Prostate gland (tissue), 2 donors: Measurements from ENCODE around the gene TMTC1. TPM values are rescaled to one million over a fixed set of nuclear protein-coding genes. Genes with fewer than 3 reads are reported as not detected.

Experiments
- DNase-seq: peaks from one replicate; pipeline ENCODE4 v3.0.0-alpha.2; 2019; ENCODE audit warnings: low spot score
- H3K27ac ChIP-seq, 2 donors: fragments of 200-600 bp; sonication (generic); 2 replicates each; pipeline ENCODE4 v1.5.1; 2017 to 2019
- H3K27me3 ChIP-seq: fragments of 200-600 bp; sonication (generic); replicated peaks from 2 replicates; pipeline ENCODE4 v1.5.1; 2019; ENCODE audit not compliant: insufficient read depth
- H3K36me3 ChIP-seq, 2 donors: fragments of 200-600 bp; sonication (generic); 1 replicate in 1 of 2; 2 replicates in 1 of 2; pipeline versions ENCODE4 v1.5.1 to v1.8.1; 2017 to 2019
- H3K4me1 ChIP-seq: fragments of 200-600 bp; sonication (generic); replicated peaks from 2 replicates; pipeline ENCODE4 v1.5.1; 2019
- H3K4me3 ChIP-seq, 2 donors: fragments of 200-600 bp; sonication (generic); 2 replicates each; pipeline ENCODE4 v1.5.1; 2017 to 2019
- H3K9me3 ChIP-seq: fragments of 200-600 bp; sonication (generic); 2 replicates; pipeline ENCODE4 v1.5.1; 2017
- POLR2A ChIP-seq: fragments of 450-650 bp; IDR thresholded peaks from one replicate; pipeline ENCODE4 v1.6.1; 2016; ENCODE audit warnings: antibody characterized with exemption, mild to moderate bottlenecking
- POLR2AphosphoS5 ChIP-seq: sonication (generic); formaldehyde crosslinking; IDR thresholded peaks from one replicate; pipeline ENCODE4 v1.6.1; 2017; ENCODE audit warnings: antibody characterized with exemption
- WGBS: methylation state at CpG from one replicate; pipeline ENCODE4 v1.1.5; 2018; 5-methylcytosine and 5-hydroxymethylcytosine counted together
- intact Hi-C: fragments of 100-400 bp; cut with DNase I; formaldehyde crosslinking; loops from one replicate; pipeline ENCODE4 v1.14.2; 2022
- total RNA-seq, 2 donors: library from RNA; depleted of rRNA; stranded (reverse); fragments of >200 nt; gene quantifications; one replicate each; pipeline ENCODE4 v1.1.0, GENCODE V29; 2016
- TF ChIP-seq, protein P1 (sequence below), 4 experiments: fragments of 200-600 bp in 2 of 4; fragments of 450-650 bp in 2 of 4; sonication (generic) in 2 of 4; IDR thresholded peaks; 1 replicate in 3 of 4; 2 replicates in 1 of 4; pipeline ENCODE4 v1.5.1; 2016 to 2019; ENCODE audit warnings: antibody characterized with exemption in 4 of 4, mild to moderate bottlenecking in 2 of 4, moderate library complexity in 2 of 4

The TMTC1 gene
- total RNA-seq, 2 donors from 2014 or later = 12.9 to 25.2 TPM

DNA sequence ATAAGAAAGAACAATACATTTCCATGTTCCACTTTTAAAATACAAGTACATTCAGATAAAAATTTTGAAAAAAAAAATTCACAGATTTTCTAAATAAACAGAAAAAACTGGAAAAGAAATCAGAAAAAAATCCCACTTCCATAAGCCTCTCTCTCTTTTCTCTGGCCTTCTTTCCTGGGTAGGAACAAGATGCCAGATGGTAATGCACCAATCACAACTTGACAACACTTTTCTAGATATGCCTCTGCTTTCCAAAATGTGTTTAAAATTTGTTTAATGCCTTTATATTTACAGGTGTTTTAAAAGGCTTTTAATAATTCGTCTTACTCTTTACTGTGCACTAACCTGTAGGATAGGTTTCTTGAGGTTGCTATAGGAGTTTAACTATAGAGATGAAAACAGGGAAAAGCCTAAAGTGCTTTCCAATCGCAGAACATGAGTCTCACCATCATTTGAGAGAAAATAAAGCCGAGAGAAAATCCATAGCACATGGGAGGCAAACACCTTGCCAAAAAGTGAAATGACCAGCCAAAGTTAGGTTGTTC is 74.2 kb downstream of the TMTC1 start:
- WGBS = 38% methylated on average over 3 of the region's 3 CpGs
- Histone ChIP-seq H3K9me3 (no peaks in the 10 kb centered on the region), H3K27ac (no peak overlapping the region), H3K27me3 (no peaks in the 10 kb centered on the region), H3K36me3 (no peaks in the 10 kb centered on the region), H3K4me1 (no peaks in the 10 kb centered on the region), H3K4me3 (no peak overlapping the region)
- TF ChIP-seq POLR2AphosphoS5 (no peak), POLR2A (no peak)
- TF ChIP-seq, protein P1, sequence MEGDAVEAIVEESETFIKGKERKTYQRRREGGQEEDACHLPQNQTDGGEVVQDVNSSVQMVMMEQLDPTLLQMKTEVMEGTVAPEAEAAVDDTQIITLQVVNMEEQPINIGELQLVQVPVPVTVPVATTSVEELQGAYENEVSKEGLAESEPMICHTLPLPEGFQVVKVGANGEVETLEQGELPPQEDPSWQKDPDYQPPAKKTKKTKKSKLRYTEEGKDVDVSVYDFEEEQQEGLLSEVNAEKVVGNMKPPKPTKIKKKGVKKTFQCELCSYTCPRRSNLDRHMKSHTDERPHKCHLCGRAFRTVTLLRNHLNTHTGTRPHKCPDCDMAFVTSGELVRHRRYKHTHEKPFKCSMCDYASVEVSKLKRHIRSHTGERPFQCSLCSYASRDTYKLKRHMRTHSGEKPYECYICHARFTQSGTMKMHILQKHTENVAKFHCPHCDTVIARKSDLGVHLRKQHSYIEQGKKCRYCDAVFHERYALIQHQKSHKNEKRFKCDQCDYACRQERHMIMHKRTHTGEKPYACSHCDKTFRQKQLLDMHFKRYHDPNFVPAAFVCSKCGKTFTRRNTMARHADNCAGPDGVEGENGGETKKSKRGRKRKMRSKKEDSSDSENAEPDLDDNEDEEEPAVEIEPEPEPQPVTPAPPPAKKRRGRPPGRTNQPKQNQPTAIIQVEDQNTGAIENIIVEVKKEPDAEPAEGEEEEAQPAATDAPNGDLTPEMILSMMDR (IDR thresholded peaks at IDR 0.05) = no peak
- DNase-seq = no peak
- intact Hi-C loops = no loop called here

DNA sequence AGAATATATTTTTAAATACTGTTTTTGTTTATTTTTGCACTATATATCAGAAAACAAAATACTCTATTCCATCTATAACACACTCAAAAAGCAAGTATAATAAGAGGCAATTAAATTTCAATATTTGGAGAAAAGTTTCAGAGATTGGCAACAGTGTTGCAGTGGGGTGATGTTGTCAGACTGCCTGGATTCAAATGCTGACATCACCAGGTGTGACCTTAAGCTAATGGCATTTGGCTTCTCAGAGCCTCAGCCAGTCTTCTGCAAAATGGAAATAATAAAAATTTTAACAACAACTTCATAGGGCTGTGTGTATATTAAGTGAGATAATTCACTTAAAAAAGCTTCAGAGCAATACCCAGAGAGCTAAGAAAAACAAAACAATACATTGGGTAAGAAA is 74.7 kb downstream of the TMTC1 start:
- Histone ChIP-seq H3K9me3 (no peaks in the 10 kb centered on the region), H3K4me1 (no peaks in the 10 kb centered on the region), H3K4me3 (no peak overlapping the region), H3K36me3 (no peaks in the 10 kb centered on the region), H3K27ac (no peak overlapping the region), H3K27me3 (no peaks in the 10 kb centered on the region)
- no peak for TF ChIP-seq POLR2A
- no peak for TF ChIP-seq POLR2AphosphoS5
- TF ChIP-seq, protein P1 (IDR thresholded peaks at IDR 0.05) = no peak
- intact Hi-C loops = no loop called here
- no peak for DNase-seq

DNA sequence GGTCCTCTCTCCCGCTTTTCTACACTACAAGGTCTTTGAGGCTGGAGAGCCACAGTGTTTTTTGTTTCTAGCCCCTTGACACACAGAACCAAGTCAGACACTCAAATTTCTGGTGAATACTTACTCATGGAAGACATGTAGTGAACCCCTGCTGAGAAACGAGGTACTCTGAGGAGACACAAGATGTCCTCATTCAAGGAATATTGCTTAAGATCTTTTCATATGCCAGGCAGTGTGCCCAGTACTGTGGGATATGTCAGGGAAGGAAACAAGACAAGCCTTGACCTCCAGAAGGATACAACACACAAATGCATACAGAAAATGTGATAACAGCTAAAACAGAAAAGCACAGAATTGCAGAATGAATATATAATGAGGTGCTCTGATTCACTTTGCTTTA is 75.9 kb downstream of the TMTC1 start:
- Histone ChIP-seq H3K27ac (no peak overlapping the region), H3K4me3 (no peak overlapping the region), H3K27me3 (no peaks in the 10 kb centered on the region), H3K36me3 (no peaks in the 10 kb centered on the region), H3K4me1 (no peaks in the 10 kb centered on the region), H3K9me3 (no peaks in the 10 kb centered on the region)
- TF ChIP-seq POLR2AphosphoS5 = no peak
- TF ChIP-seq, protein P1 (IDR thresholded peaks at IDR 0.05) = no peak
- 93% methylated on average over 2 of the region's 2 CpGs for WGBS
- DNase-seq = no peak
- intact Hi-C loops = no loop called here

DNA sequence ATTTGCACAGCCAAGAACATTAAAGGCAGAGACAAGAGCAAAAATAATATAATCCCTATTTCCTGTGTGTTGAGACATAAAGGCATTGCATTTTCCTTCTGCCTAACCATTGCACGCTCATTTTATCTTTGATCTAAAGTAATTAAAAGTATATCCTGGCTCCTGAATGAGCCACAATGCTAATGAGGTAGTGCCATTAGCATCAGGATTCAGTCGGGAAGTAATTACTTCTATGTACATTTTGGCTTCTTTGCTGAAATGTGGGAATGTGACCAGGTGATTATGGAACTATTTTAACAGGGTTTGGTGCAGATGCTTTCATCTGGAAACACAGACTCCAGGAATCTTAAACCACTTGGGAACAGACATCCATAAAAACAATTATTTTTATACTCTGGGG is 77.4 kb downstream of the TMTC1 start:
- Histone ChIP-seq H3K36me3 (no peaks in the 10 kb centered on the region), H3K4me3 (no peak overlapping the region), H3K27ac (no peak overlapping the region), H3K27me3 (no peaks in the 10 kb centered on the region), H3K4me1 (no peaks in the 10 kb centered on the region), H3K9me3 (no peaks in the 10 kb centered on the region)
- no peak for DNase-seq
- TF ChIP-seq POLR2AphosphoS5 (no peak), POLR2A (no peak)
- TF ChIP-seq, protein P1 (IDR thresholded peaks at IDR 0.05) = no peak
- 29% methylated on average over 2 of the region's 2 CpGs for WGBS
- intact Hi-C loops = no loop called here

DNA sequence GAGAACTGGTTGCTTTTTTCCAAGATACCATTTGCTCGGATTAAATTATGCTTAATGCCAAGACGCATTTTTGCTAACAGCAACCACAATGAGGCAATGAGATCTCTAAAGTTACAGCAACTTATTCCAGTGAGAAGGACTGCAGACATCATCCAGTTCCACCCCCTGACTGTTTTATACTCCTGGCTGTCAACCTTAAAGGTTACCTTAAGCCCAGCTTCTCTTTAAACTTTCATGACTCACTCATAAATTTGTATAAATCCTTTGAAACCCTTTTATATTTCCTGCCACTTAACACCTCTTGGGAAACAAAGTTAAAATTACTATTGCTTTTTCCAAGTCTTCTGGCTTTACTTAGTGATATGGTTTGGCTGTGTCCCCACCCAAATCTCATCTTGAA is 80.2 kb downstream of the TMTC1 start:
- no peak overlapping the region for H3K27ac ChIP-seq
- WGBS = 74% methylated on average over 2 of the region's 2 CpGs
- intact Hi-C loops = no loop called here
- TF ChIP-seq POLR2A = no peak
- TF ChIP-seq POLR2AphosphoS5 = no peak
- TF ChIP-seq, protein P1 (IDR thresholded peaks at IDR 0.05) = no peak
- H3K9me3 ChIP-seq = no peaks in the 10 kb centered on the region
- H3K4me3 ChIP-seq = no peak overlapping the region
- H3K4me1 ChIP-seq = no peaks in the 10 kb centered on the region
- H3K27me3 ChIP-seq = no peaks in the 10 kb centered on the region
- H3K36me3 ChIP-seq = no peaks in the 10 kb centered on the region
- DNase-seq = no peak
